ENCODE results near the gene VAV2.
A peak's percentile ranks its signal among the peaks of the same experiment; 100 is the strongest.

Gene VAV2

GRCh38 chr9:133742849-133743444, 249.2 kb downstream of the VAV2 start:
- H4K12ac ChIP-seq (ENCODE audit: low read depth, low read length), result no peak overlapping the region

GRCh38 chr9:133742251-133742650, 249.9 kb downstream of the VAV2 start:
- Histone ChIP-seq H2AK5ac (ENCODE audit: low read length) (no peak overlapping the region), H3K14ac (ENCODE audit: low read length) (no peak overlapping the region), H3K18ac (ENCODE audit: low read length) (no peak overlapping the region), H4K8ac (ENCODE audit: low read depth, low read length) (no peak overlapping the region), H3K36me3 (ENCODE audit: control insufficient read depth in 1 of 2, insufficient read depth in 2 of 2, low read length in 2 of 2) (no peaks in the 10 kb centered on the region), H3K79me1 (ENCODE audit: low read length) (no peaks in the 10 kb centered on the region), H2BK5ac (ENCODE audit: low read depth, low read length, poor library complexity) (no peak overlapping the region), H3K23ac (ENCODE audit: low read length) (no peak overlapping the region), H2BK12ac (ENCODE audit: low read length) (no peak overlapping the region), H3K4me1 (ENCODE audit: control insufficient read depth in 1 of 2, insufficient read depth in 2 of 2, low read length in 2 of 2) (peaks cover 2 to 9% of the 10 kb centered on the region in 2 experiments), H3K9me3 (ENCODE audit: insufficient read depth, low read depth, low read length) (no peaks in the 10 kb centered on the region), H3K4me3 (ENCODE audit: low read depth, low read length) (no peak overlapping the region), H3K27ac (ENCODE audit: low read depth, low read length) (no peak overlapping the region), H2BK120ac (ENCODE audit: insufficient read depth, low read length, poor library complexity) (no peak overlapping the region), H3K9ac (ENCODE audit: low read length) (no peak overlapping the region), H3K4ac (ENCODE audit: low read depth, low read length) (no peak overlapping the region), H3K79me2 (ENCODE audit: control insufficient read depth, insufficient read depth, low read length, poor library complexity) (no peaks in the 10 kb centered on the region), H4K12ac (ENCODE audit: low read depth, low read length) (no peak overlapping the region), H2AFZ (ENCODE audit: insufficient read depth, low read length, poor library complexity) (no peak overlapping the region), H3K27me3 (ENCODE audit: insufficient read depth, low read length) (no peaks in the 10 kb centered on the region), H3K4me2 (ENCODE audit: low read length) (no peak overlapping the region), H4K91ac (ENCODE audit: low read depth, low read length) (no peak overlapping the region)
- no CpG with 5 or more reads among the region's 7 CpGs for WGBS (ENCODE audit: extremely low coverage, insufficient coverage, insufficient read length)
- DNase-seq, result no peak

More at GRCh38 chr9:133742849-133743444, 249.2 kb downstream of the VAV2 start:
- H4K8ac ChIP-seq (ENCODE audit: low read depth, low read length), result no peak overlapping the region
- no peaks in the 10 kb centered on the region for H3K79me1 ChIP-seq (ENCODE audit: low read length)
- H3K27me3 ChIP-seq (ENCODE audit: insufficient read depth, low read length), result no peaks in the 10 kb centered on the region
- H3K4ac ChIP-seq (ENCODE audit: low read depth, low read length), result no peak overlapping the region
- no peak overlapping the region for H2AFZ ChIP-seq (ENCODE audit: insufficient read depth, low read length, poor library complexity)
- H2BK120ac ChIP-seq (ENCODE audit: insufficient read depth, low read length, poor library complexity), result no peak overlapping the region
- H2AK5ac ChIP-seq (ENCODE audit: low read length), result no peak overlapping the region
- H3K9ac ChIP-seq (ENCODE audit: low read length), result no peak overlapping the region
- H3K9me3 ChIP-seq (ENCODE audit: insufficient read depth, low read depth, low read length), result no peaks in the 10 kb centered on the region
- H3K14ac ChIP-seq (ENCODE audit: low read length), result no peak overlapping the region
- peak; percentile 60 to 85 for DNase-seq
- H3K79me2 ChIP-seq (ENCODE audit: control insufficient read depth, insufficient read depth, low read length, poor library complexity), result no peaks in the 10 kb centered on the region
- H2BK5ac ChIP-seq (ENCODE audit: low read depth, low read length, poor library complexity), result no peak overlapping the region
- H3K4me1 ChIP-seq (ENCODE audit: control insufficient read depth in 1 of 2, insufficient read depth in 2 of 2, low read length in 2 of 2), result peaks cover 0 to 8% of the 10 kb centered on the region in 2 experiments
- H3K18ac ChIP-seq (ENCODE audit: low read length), result no peak overlapping the region
- no peaks in the 10 kb centered on the region for H3K36me3 ChIP-seq (ENCODE audit: control insufficient read depth in 1 of 2, insufficient read depth in 2 of 2, low read length in 2 of 2)
- H3K4me2 ChIP-seq (ENCODE audit: low read length), result no peak overlapping the region
- H3K27ac ChIP-seq (ENCODE audit: low read depth, low read length), result no peak overlapping the region
- no CpG with 5 or more reads among the region's 8 CpGs for WGBS (ENCODE audit: extremely low coverage, insufficient coverage, insufficient read length)
- H3K23ac ChIP-seq (ENCODE audit: low read length), result no peak overlapping the region
- no peak overlapping the region for H3K4me3 ChIP-seq (ENCODE audit: low read depth, low read length)
- no peak overlapping the region for H2BK12ac ChIP-seq (ENCODE audit: low read length)
- H4K91ac ChIP-seq (ENCODE audit: low read depth, low read length), result no peak overlapping the region

- no peak overlapping the region for H4K8ac ChIP-seq (ENCODE audit: low read depth, low read length)
- no peak overlapping the region for H3K14ac ChIP-seq (ENCODE audit: low read length)
- H2BK120ac ChIP-seq (ENCODE audit: insufficient read depth, low read length, poor library complexity), result no peak overlapping the region
- no peak for DNase-seq
- no peak overlapping the region for H3K23ac ChIP-seq (ENCODE audit: low read length)
- no CpG with 5 or more reads among the region's 14 CpGs for WGBS (ENCODE audit: extremely low coverage, insufficient coverage, insufficient read length)
- H4K91ac ChIP-seq (ENCODE audit: low read depth, low read length), result no peak overlapping the region
- no peaks in the 10 kb centered on the region for H3K79me1 ChIP-seq (ENCODE audit: low read length)
- H2AK5ac ChIP-seq (ENCODE audit: low read length), result no peak overlapping the region
- H3K9ac ChIP-seq (ENCODE audit: low read length), result no peak overlapping the region
- H3K36me3 ChIP-seq (ENCODE audit: control insufficient read depth in 1 of 2, insufficient read depth in 2 of 2, low read length in 2 of 2), result no peaks in the 10 kb centered on the region
- H4K12ac ChIP-seq (ENCODE audit: low read depth, low read length), result no peak overlapping the region
- H3K9me3 ChIP-seq (ENCODE audit: insufficient read depth, low read depth, low read length), result no peaks in the 10 kb centered on the region
- H3K4me2 ChIP-seq (ENCODE audit: low read length), result no peak overlapping the region
- no peaks in the 10 kb centered on the region for H3K79me2 ChIP-seq (ENCODE audit: control insufficient read depth, insufficient read depth, low read length, poor library complexity)
- no peak overlapping the region for H3K27ac ChIP-seq (ENCODE audit: low read depth, low read length)
- no peak overlapping the region for H2BK5ac ChIP-seq (ENCODE audit: low read depth, low read length, poor library complexity)
- H2BK12ac ChIP-seq (ENCODE audit: low read length), result no peak overlapping the region
- H3K4ac ChIP-seq (ENCODE audit: low read depth, low read length), result no peak overlapping the region
- H3K4me3 ChIP-seq (ENCODE audit: low read depth, low read length), result no peak overlapping the region
- H3K4me1 ChIP-seq (ENCODE audit: control insufficient read depth in 1 of 2, insufficient read depth in 2 of 2, low read length in 2 of 2), result peaks cover 2 to 9% of the 10 kb centered on the region in 2 experiments
- no peak overlapping the region for H3K18ac ChIP-seq (ENCODE audit: low read length)
- no peaks in the 10 kb centered on the region for H3K27me3 ChIP-seq (ENCODE audit: insufficient read depth, low read length)
- no peak overlapping the region for H2AFZ ChIP-seq (ENCODE audit: insufficient read depth, low read length, poor library complexity)
Measured at GRCh38 chr9:133741716-133742115, 250.4 kb downstream of the VAV2 start.

GRCh38 chr9:133740911-133741310, 251.2 kb downstream of the VAV2 start:
- no peak overlapping the region for H2BK12ac ChIP-seq (ENCODE audit: low read length)
- H3K79me2 ChIP-seq (ENCODE audit: control insufficient read depth, insufficient read depth, low read length, poor library complexity), result no peaks in the 10 kb centered on the region
- no peak overlapping the region for H2AK5ac ChIP-seq (ENCODE audit: low read length)
- H4K91ac ChIP-seq (ENCODE audit: low read depth, low read length), result no peak overlapping the region
- H3K4me2 ChIP-seq (ENCODE audit: low read length), result no peak overlapping the region
- no peak overlapping the region for H2BK5ac ChIP-seq (ENCODE audit: low read depth, low read length, poor library complexity)
- no peak overlapping the region for H3K18ac ChIP-seq (ENCODE audit: low read length)
- no peak overlapping the region for H2AFZ ChIP-seq (ENCODE audit: insufficient read depth, low read length, poor library complexity)
- H2BK120ac ChIP-seq (ENCODE audit: insufficient read depth, low read length, poor library complexity), result no peak overlapping the region
- no peak overlapping the region for H3K9ac ChIP-seq (ENCODE audit: low read length)
- no peak overlapping the region for H4K8ac ChIP-seq (ENCODE audit: low read depth, low read length)
- no peak overlapping the region for H3K4me3 ChIP-seq (ENCODE audit: low read depth, low read length)
- no peak overlapping the region for H3K14ac ChIP-seq (ENCODE audit: low read length)
- no peaks in the 10 kb centered on the region for H3K36me3 ChIP-seq (ENCODE audit: control insufficient read depth in 1 of 2, insufficient read depth in 2 of 2, low read length in 2 of 2)
- no peak overlapping the region for H4K12ac ChIP-seq (ENCODE audit: low read depth, low read length)
- H3K4ac ChIP-seq (ENCODE audit: low read depth, low read length), result no peak overlapping the region
- no peaks in the 10 kb centered on the region for H3K27me3 ChIP-seq (ENCODE audit: insufficient read depth, low read length)
- no peaks in the 10 kb centered on the region for H3K79me1 ChIP-seq (ENCODE audit: low read length)
- no CpG with 5 or more reads among the region's 8 CpGs for WGBS (ENCODE audit: extremely low coverage, insufficient coverage, insufficient read length)
- DNase-seq, result no peak
- H3K9me3 ChIP-seq (ENCODE audit: insufficient read depth, low read depth, low read length), result no peaks in the 10 kb centered on the region
- no peak overlapping the region for H3K27ac ChIP-seq (ENCODE audit: low read depth, low read length)
- H3K4me1 ChIP-seq (ENCODE audit: control insufficient read depth in 1 of 2, insufficient read depth in 2 of 2, low read length in 2 of 2), result peaks cover 2 to 9% of the 10 kb centered on the region in 2 experiments
- H3K23ac ChIP-seq (ENCODE audit: low read length), result no peak overlapping the region
